Omental fat pad (tissue), 4 donors: ENCODE measurements around the gene NKX1-2. TPM values are rescaled to one million over a fixed set of nuclear protein-coding genes. Genes with fewer than 3 reads are reported as not detected.

Experiments
- ATAC-seq: fragments of 150-250 bp; one replicate; pipeline ENCODE4 v1.9.1; 2016; ENCODE audit warnings: mild to moderate bottlenecking, moderate library complexity; ENCODE audit not compliant: low FRiP score
- DNase-seq: peaks from one replicate; pipeline ENCODE4 v3.0.0-alpha.2; 2019; ENCODE audit warnings: low spot score
- total RNA-seq, 4 donors: library from RNA; depleted of rRNA; stranded (reverse); fragments of >200 nt; gene quantifications; one replicate each; pipeline ENCODE4 v1.1.0, GENCODE V29; 2016
- TF ChIP-seq, protein P1 (sequence below), 3 donors: fragments of 450-650 bp; IDR thresholded peaks; one replicate each; pipeline ENCODE4 v1.5.1; 2016 to 2017; ENCODE audit warnings: antibody characterized with exemption in 3 of 3, mild to moderate bottlenecking in 3 of 3, moderate library complexity in 2 of 3

Gene NKX1-2
- total RNA-seq, 4 donors from 2014 or later, result not detected

DNA sequence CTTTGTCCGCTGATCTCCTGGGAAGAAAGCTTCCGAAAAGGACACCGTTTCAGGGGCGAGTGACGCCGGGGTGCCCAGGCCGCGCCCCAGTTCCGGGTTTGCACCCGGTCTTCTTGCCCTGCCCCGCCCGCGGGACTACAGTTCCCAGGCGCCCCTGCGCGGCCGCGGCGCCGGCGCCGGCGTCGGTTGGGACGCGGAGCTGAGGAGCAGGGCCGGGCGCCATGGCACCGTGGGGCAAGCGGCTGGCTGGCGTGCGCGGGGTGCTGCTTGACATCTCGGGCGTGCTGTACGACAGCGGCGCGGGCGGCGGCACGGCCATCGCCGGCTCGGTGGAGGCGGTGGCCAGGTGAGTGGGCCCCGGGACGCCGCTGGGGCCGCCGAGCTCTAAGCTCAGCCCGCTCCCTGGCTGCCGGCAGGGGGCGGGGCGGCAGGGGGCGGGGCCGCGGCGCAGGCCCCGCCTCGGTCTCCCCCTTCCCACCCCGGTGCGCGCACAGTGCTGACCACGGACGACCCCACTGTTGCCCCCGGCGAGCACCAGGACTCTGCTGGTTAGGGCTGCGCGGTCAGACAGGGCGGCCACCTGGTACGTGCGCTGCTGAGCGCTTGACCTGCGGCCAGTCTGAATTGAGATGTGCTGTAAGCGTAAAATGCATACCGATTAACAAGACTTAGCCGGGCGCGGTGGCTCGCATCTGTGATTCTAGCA is 12.0 kb upstream of the NKX1-2 start, which contains the start of gene LHPP:
Gene LHPP, plus strand, starts transcription at position 182 of the 706 bp plus-strand sequence. Its CDS starts 40 bp downstream, at position 222.
- DNase-seq (peak; percentile 59), ATAC-seq (peak; percentile 99)
- TF ChIP-seq, protein P1, sequence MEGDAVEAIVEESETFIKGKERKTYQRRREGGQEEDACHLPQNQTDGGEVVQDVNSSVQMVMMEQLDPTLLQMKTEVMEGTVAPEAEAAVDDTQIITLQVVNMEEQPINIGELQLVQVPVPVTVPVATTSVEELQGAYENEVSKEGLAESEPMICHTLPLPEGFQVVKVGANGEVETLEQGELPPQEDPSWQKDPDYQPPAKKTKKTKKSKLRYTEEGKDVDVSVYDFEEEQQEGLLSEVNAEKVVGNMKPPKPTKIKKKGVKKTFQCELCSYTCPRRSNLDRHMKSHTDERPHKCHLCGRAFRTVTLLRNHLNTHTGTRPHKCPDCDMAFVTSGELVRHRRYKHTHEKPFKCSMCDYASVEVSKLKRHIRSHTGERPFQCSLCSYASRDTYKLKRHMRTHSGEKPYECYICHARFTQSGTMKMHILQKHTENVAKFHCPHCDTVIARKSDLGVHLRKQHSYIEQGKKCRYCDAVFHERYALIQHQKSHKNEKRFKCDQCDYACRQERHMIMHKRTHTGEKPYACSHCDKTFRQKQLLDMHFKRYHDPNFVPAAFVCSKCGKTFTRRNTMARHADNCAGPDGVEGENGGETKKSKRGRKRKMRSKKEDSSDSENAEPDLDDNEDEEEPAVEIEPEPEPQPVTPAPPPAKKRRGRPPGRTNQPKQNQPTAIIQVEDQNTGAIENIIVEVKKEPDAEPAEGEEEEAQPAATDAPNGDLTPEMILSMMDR (IDR thresholded peaks at IDR 0.05), result no peak

DNA sequence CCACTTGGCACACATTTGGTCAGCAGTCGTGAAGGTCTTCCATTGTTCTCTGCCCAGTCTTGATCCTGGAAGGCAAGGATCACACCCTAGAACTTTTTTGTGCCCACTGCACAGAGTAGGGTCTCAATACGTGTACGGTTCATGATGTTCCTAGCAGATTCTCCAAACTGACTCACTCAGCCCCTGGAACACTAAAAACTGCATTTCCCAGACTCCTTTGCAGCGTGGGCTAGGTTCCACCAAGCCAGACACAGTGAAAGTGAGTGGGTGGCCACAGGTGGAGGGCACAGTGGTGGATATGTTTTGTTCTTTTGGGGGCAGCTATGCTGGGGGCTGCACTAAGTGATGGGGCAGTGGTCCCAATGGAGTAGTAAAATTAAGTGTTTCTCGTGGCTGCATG is 10.3 kb upstream of the NKX1-2 start:
- TF ChIP-seq, protein P1 (IDR thresholded peaks at IDR 0.05), result no peak

DNA sequence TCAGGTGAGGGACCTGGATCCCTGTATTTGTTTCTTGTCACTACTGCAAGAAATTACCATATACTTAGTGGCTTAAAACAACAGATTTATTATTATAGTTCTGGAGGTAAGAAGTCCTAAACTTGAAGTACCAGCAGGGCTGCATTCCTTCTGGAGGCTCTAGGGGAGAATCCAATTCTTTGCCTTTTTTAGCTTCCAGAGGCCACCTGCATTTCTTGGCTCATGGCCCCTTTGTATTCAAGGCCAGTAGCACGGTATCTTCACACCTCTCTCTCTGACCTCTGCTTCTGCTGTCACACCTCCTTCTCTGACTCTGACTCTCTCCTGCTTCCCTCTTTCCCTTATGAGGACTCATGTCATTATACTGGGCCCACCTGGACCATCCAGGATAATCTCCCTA is 9.6 kb upstream of the NKX1-2 start:
- TF ChIP-seq, protein P1 (IDR thresholded peaks at IDR 0.05), result no peak
- DNase-seq (no peak), ATAC-seq (no peak)

More for the DNA sequence above, 10.3 kb upstream of the NKX1-2 start:
- ATAC-seq, result no peak
- no peak for DNase-seq

DNA sequence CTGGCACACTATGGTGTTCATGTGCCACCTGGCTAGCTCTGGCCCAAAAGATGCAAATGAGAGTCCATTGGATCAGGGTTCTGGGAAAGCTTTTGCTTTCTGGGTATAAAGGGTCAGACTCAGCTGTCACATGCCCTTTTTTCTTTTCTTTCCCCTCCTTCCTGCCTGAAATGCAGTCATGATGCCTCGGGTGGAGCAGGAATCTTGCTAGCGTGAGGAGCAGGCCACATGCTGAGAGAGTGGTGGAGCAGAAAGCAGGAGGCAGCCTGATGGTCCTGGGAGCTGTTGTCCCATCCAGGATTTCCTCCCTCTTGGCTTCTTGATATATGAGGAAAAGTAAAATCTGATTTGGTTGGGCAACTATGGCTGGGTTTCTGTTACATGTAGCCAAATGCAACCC is 9.1 kb upstream of the NKX1-2 start:
- TF ChIP-seq, protein P1 (IDR thresholded peaks at IDR 0.05), result no peak
- DNase-seq, result no peak

DNA sequence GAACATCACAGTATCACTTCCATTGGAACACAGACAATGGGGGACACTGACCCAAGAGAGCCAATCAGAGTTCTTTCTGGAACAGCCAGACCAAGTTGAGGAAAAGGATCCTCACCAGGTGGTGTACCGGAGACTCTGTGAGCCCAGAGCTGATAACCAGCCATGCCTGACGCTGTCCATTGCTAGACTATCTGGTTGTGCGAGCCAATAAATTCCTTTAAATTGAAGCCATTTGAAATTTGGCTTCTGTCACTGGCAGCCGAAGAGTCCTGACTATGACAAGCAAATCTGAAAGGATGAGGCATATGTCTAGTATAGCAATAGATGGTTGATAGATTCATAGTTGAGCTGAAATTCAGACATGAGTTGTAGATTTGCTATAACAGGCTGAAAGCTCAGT is 8.6 kb upstream of the NKX1-2 start:
- ATAC-seq (no peak), DNase-seq (no peak)
- TF ChIP-seq, protein P1 (IDR thresholded peaks at IDR 0.05), result no peak

More for the DNA sequence above, 9.1 kb upstream of the NKX1-2 start:
- no peak for ATAC-seq

DNA sequence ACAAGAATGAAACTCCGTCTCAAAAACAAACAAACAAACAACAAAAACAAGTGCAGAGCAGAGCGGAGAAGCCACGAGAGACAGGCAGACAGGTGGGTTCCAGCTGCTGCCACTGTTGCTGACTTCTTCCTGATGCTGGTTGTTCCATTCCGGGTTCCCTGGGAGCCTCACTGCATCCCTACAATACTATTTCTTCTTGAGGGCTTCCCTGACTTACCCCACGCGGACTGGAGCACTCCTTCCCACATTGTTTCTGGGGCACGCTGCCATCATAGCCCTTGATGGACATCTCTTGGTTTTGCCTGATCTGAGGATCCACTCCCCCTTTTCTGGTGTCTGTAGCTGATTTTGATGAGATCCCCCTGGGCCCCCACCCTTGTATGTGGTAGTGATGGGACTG is 5.6 kb upstream of the NKX1-2 start:
- TF ChIP-seq, protein P1 (IDR thresholded peaks at IDR 0.05), result no peak
- DNase-seq, result no peak

More for the DNA sequence above, 5.6 kb upstream of the NKX1-2 start:
- no peak for ATAC-seq
